SU-DHL-6 (cell line): ENCODE results near the gene ANKH.

Source experiments
- H2AFZ ChIP-seq: fragments of 200-600 bp; sonication (generic); 2 replicates; pipeline ENCODE4 v1.6.1; 2014; ENCODE audit warnings: low read depth, mild to moderate bottlenecking, moderate library complexity, mixed read lengths, antibody characterized with exemption, low read length; ENCODE audit not compliant: severe bottlenecking
- H3F3A ChIP-seq: fragments of 200-600 bp; shearing (Covaris generic); 2 replicates; pipeline ENCODE4 v1.6.0; 2016; ENCODE audit warnings: antibody characterized with exemption, mild to moderate bottlenecking; ENCODE audit not compliant: insufficient read depth
- H3K27ac ChIP-seq: fragments of 200-600 bp; sonication (generic); 2 replicates; pipeline ENCODE4 v1.5.1; 2016; ENCODE audit warnings: low read depth, mild to moderate bottlenecking, low read length, moderate library complexity, mixed read lengths
- H3K27me3 ChIP-seq: fragments of 200-600 bp; sonication (generic), shearing (Covaris generic); 2 replicates; pipeline ENCODE4 v1.6.0; 2014; ENCODE audit warnings: mild to moderate bottlenecking, low read length
- H3K36me3 ChIP-seq: fragments of 200-600 bp; sonication (generic); 2 replicates; pipeline ENCODE4 v1.6.1; 2014; ENCODE audit warnings: mild to moderate bottlenecking, low read length, mixed read lengths
- H3K4me2 ChIP-seq: fragments of 300-600, 200-600 bp; shearing (Covaris generic), sonication (generic); 2 replicates; pipeline ENCODE4 v1.6.0; 2014; ENCODE audit warnings: low read length, low read depth, mild to moderate bottlenecking; ENCODE audit not compliant: poor library complexity, severe bottlenecking
- H3K4me3 ChIP-seq: fragments of 200-600 bp; sonication (generic); 2 replicates; pipeline ENCODE4 v1.5.1; 2014; ENCODE audit warnings: antibody characterized with exemption, low read length, mild to moderate bottlenecking, mixed read lengths; ENCODE audit not compliant: insufficient read depth, poor library complexity, severe bottlenecking
- H3K79me2 ChIP-seq: fragments of 200-600 bp; sonication (generic); 2 replicates; pipeline ENCODE4 v1.6.1; 2014; ENCODE audit warnings: mild to moderate bottlenecking, low read length, moderate library complexity; ENCODE audit not compliant: insufficient read depth
- H3K9ac ChIP-seq: fragments of 200-600 bp; sonication (generic); 2 replicates; pipeline ENCODE4 v1.7.0; 2014; ENCODE audit warnings: mild to moderate bottlenecking, low read length
- H3K9me2 ChIP-seq: fragments of 200-600 bp; sonication (generic); replicated peaks from 2 replicates; pipeline ENCODE4 v1.6.1; 2014; ENCODE audit warnings: low read length; ENCODE audit not compliant: insufficient read depth
- H3K9me3 ChIP-seq: fragments of 200-600 bp; sonication (generic); 2 replicates; pipeline ENCODE4 v1.6.1; 2014; ENCODE audit warnings: low read length, mixed read lengths; ENCODE audit not compliant: insufficient read depth
- H4K20me1 ChIP-seq: fragments of 200-600 bp; sonication (generic); 2 replicates; pipeline ENCODE4 v1.6.1; 2014; ENCODE audit warnings: low read depth, mild to moderate bottlenecking, antibody characterized with exemption, low read length, moderate library complexity, mixed read lengths
- EZH2phosphoT487 ChIP-seq: fragments of 200-600 bp; sonication (generic), shearing (Covaris generic); conservative IDR thresholded peaks from 2 replicates; pipeline ENCODE4 v1.6.1; 2018; ENCODE audit warnings: mild to moderate bottlenecking, antibody characterized with exemption, low read length, moderate library complexity, mixed read lengths
- TF ChIP-seq, protein P1 (sequence below): fragments of 200-600 bp; sonication (generic); IDR thresholded peaks from one replicate; pipeline ENCODE4 v1.5.1; 2017; ENCODE audit warnings: antibody characterized with exemption, mild to moderate bottlenecking, low read length, moderate library complexity; ENCODE audit not compliant: insufficient read depth, poor library complexity, severe bottlenecking

The ANKH gene

DNA sequence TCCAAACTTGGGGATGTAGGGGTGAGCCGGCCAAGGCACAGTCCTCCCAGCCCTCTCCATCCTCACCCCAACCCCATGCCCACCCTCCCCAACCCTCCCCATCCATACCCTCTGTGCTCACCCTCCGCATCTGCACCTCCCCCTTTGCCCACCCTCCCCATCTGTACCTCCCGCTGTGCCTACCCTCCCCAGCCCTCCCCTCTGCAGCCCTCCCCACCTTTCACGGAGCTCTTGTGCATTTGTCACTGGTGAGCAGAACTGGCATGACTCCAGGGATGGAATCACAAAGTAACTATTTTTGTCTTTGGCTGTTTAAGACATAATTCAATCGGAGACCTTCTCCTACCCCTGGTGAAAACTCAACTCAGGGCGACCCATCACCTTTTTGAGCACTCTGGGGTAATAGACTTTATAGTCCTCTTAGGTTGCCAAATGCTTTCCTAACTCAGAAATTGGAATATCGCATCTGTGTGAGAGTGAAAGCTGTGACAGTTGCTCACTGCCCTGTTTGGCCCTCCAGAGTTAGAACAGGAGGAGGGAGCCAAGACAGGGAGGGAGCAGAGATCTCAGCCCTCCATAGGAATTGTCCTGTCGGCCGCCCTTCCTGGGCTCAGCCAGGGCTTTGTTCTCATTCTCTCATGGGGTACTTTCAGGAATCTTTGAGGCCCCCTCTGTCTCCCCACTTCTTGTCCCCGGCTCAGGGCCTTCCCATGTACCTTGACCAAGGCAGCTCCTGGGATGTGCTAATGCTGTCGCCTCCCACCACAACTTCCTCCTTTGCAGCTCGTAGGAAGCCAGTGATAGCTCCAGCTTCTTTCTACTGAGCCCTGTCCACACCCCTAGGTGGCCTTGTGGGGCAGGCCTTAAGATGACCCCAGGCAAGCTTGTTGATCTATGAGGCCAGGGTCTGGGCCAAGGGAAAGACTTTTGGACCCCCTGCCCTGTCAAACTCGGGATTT, 170.8 kb downstream of the ANKH start:
- TF ChIP-seq, protein P1, sequence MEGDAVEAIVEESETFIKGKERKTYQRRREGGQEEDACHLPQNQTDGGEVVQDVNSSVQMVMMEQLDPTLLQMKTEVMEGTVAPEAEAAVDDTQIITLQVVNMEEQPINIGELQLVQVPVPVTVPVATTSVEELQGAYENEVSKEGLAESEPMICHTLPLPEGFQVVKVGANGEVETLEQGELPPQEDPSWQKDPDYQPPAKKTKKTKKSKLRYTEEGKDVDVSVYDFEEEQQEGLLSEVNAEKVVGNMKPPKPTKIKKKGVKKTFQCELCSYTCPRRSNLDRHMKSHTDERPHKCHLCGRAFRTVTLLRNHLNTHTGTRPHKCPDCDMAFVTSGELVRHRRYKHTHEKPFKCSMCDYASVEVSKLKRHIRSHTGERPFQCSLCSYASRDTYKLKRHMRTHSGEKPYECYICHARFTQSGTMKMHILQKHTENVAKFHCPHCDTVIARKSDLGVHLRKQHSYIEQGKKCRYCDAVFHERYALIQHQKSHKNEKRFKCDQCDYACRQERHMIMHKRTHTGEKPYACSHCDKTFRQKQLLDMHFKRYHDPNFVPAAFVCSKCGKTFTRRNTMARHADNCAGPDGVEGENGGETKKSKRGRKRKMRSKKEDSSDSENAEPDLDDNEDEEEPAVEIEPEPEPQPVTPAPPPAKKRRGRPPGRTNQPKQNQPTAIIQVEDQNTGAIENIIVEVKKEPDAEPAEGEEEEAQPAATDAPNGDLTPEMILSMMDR: no peak
- TF ChIP-seq EZH2phosphoT487: no peak
- H3F3A ChIP-seq: peaks cover 12% of the 10 kb centered on the region; the same call in 1 of the 2 replicates
- H3K79me2 ChIP-seq: no peaks in the 10 kb centered on the region; the same call in 1 of the 2 replicates
- H3K4me3 ChIP-seq: no peak overlapping the region
- no peak overlapping the region for H3K27ac ChIP-seq
- H3K4me2 ChIP-seq: no peak overlapping the region
- no peaks in the 10 kb centered on the region for H3K27me3 ChIP-seq
- H3K36me3 ChIP-seq: peaks cover 22% of the 10 kb centered on the region
- no peaks in the 10 kb centered on the region for H3K9me2 ChIP-seq
- H3K9ac ChIP-seq: no peak overlapping the region
- no peaks in the 10 kb centered on the region; the same call in 1 of the 2 replicates for H4K20me1 ChIP-seq
- no peak overlapping the region for H2AFZ ChIP-seq
- H3K9me3 ChIP-seq: no peaks in the 10 kb centered on the region

DNA sequence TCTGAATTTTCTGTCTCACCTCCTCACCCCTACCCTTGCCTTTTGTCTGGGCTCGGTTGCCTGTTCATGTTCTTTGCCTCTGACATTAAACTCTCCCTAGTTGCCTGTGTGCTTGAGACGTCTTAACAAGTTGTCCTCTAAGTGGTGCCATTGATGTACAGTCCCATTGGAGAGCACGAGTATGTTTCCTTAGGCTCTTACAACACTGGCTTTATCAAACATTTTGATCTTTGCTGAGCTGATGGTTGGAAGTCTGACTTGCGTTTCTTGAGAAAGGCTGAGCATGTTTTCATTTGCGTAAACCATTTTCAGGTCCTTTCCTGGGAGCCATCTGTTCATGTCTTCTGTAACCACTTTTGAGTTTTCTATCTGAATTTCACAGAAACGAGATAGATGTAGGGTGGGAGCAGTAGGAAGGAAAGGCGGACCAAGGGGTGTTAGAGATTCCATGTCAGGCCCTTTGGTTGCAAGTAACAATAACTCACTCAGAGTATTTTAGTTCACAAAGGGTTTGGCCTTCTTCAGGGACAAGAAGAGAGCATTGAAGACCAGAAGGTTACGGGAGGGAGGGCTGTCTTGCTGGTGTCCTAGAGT, 171.7 kb downstream of the ANKH start:
- Histone ChIP-seq H3K9ac (no peak overlapping the region), H3F3A (peaks cover 8% of the 10 kb centered on the region; the same call in 1 of the 2 replicates), H3K27ac (no peak overlapping the region), H2AFZ (no peak overlapping the region), H3K36me3 (peaks cover 22% of the 10 kb centered on the region), H3K9me2 (no peaks in the 10 kb centered on the region), H3K4me3 (no peak overlapping the region), H4K20me1 (no peaks in the 10 kb centered on the region; the same call in 1 of the 2 replicates), H3K27me3 (no peaks in the 10 kb centered on the region), H3K4me2 (no peak overlapping the region), H3K79me2 (no peaks in the 10 kb centered on the region; the same call in 1 of the 2 replicates), H3K9me3 (no peaks in the 10 kb centered on the region)
- TF ChIP-seq EZH2phosphoT487: no peak
- TF ChIP-seq, protein P1: no peak

DNA sequence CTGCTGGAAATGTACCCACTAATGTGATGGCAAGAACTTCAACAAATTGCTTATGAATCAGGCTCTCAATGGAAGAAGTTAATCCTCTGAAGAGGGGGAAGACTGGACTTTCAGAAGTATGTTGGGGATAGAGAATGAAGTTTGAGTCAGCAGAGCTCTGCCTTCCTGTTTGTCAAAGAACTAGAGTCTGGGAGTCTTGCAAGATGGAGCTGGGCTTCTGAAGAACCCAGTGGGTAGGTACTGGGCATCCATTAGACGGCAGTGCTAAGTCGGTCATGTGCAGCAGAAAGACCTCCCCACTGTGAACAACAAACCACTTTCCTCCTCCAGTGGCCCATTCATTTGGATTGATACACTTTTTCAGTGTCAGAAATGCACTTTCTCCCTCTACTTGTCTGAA, 172.4 kb downstream of the ANKH start:
- no peaks in the 10 kb centered on the region; the same call in 1 of the 2 replicates for H4K20me1 ChIP-seq
- no peaks in the 10 kb centered on the region; the same call in 1 of the 2 replicates for H3K79me2 ChIP-seq
- H3F3A ChIP-seq: 0 out of 2 replicates have a peak, but pooled peaks cover under 1% of the 10 kb centered on the region
- no peaks in the 10 kb centered on the region for H3K9me2 ChIP-seq
- H3K27me3 ChIP-seq: no peaks in the 10 kb centered on the region
- H3K36me3 ChIP-seq: peaks cover 16% of the 10 kb centered on the region
- H3K4me2 ChIP-seq: no peak overlapping the region
- TF ChIP-seq, protein P1: no peak
- TF ChIP-seq EZH2phosphoT487: no peak
- H3K4me3 ChIP-seq: no peak overlapping the region
- H3K9ac ChIP-seq: no peak overlapping the region
- no peak overlapping the region for H2AFZ ChIP-seq
- H3K9me3 ChIP-seq: no peaks in the 10 kb centered on the region
- H3K27ac ChIP-seq: no peak overlapping the region
